GM18499 (cell line): Measurements from ENCODE around the gene AMBRA1.

Experiments used
- ATAC-seq: cut with Tn5 transposase; IDR thresholded peaks from one replicate; pipeline ENCODE4 v1.9.1; 2021; ENCODE audit warnings: moderate number of reproducible peaks; ENCODE audit not compliant: insufficient read depth, unreplicated experiment

AMBRA1 gene

DNA sequence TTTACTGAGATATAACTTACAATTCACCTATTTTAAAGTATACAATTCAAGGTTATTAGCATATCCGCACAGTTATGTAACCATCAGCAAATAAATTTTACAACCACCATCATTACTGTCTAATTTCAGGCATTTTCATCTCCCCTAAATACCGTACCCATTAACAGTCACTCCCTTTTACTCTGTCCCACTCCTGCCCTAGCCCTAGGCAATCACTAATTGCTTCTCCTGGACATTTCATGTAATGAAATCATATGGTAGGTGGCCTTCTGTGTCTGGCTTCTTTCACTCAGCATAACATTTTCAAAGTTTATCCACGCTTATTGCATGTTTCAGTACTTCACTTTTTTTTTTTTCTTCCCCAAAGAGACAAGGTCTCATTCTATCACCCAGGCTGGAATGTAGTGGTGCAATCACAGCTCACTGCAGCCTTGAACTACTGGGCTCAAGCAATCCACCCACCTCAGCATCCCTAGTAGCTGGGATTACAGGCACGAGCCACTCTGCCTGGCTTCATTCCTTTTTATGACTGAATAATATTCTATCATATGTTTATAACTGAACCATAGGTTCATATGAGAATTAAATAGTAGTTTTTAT is 140.8 kb downstream of the AMBRA1 start:
- ATAC-seq = no peak

DNA sequence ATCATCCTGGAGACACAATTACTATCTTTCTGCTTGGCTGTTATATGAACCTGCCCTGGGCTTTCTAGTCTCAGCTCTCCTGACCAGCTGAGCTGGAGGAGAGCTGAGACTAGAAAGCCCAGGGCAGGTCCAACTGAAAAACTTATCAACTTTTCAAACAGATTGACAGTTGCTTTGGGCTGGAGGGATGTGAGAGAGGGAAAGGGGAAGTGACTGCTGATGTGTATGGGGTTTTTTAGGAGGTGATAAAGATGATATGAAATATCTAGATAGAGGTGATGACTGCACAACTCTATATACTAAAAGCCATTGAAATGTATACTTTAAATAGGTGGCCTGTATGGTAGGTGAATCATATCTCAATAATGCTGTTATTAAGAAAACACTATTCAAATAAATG is 142.1 kb downstream of the AMBRA1 start:
- ATAC-seq = no peak

DNA sequence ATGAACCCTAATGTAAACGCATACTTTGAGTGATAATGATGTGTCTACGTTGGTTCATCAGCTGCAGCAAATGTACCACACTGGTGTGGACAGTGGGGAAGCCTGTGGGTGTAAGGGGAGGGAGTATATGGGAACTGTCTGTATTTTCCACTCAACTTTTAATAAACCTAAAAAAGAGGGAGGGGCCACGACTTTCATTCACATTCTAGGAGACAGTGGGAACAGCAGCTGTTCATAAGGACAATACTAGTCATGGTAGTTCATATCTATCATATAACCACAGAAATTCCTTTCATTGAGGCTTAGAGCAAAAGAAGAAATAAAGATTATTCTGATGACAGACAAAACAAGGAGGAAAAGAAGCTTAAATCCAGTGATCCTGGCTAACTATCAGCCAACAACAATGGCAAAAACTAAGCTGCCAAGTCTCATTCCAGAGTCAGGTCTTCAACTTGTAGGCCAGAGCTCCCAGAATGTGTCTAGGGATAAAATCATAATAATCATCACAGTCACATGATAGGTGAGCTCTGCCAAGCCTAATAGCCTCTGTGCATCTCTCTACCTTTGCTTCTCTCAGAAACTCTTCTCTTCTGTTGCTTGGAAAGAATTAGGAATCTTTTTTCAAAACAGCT is 142.9 kb downstream of the AMBRA1 start:
- ATAC-seq = no peak

DNA sequence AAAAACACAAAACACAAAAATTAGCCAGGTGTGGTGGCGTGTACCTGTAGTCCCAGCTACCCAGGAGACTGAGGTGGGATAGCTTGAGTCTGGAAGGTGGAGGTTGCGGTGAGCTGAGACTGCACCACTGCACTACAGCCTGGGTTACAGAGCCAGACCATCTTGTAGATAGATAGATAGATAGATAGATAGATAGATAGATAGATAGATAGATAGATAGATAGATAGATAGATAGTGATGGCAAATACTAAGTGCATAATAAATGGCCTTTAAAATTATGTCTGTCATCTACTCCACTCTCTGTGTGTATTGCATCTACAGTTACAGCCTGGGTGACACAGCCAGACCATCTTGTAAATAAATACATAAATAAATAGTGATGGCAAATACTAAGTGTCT is 146.3 kb downstream of the AMBRA1 start:
- ATAC-seq = no peak

DNA sequence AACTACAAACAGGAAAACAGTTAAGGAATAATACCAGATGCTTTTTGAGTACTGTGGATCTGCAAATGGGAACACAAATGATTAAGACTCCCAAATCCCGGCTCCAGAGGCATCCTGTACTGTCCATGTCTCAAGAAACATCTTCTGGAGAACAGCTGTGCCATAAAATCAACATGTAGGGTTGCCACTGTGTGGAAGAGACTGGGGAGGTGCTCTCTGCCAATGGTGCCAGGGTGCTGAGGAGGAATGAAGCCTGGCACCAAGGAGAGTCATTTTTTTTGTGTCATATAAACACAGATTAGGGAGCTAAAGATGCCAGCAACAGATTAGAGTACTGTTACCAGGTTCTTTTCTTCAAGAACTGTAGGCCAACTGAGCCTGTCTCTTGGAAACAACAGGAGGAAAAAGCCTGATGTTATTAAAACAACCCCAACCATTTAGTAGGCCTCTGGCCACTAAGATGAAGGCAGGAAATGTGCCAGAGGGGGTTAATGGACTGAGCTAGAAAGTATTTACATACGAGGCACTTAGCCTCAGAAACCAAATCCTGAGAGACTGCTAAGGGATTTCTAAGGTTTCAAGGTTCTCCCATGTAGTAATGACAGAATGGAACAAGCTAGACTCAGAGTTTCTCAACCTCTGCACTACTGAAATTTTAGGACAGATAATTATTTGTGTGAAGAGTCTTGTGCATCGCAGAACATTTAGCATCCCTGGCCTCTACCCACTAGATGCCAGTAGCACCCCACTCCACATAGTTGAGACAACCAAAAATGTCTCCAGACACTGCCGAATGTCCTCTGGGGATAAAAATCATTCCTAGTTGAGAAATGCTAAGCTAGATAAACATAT is 147.7 kb downstream of the AMBRA1 start:
- ATAC-seq = no peak

DNA sequence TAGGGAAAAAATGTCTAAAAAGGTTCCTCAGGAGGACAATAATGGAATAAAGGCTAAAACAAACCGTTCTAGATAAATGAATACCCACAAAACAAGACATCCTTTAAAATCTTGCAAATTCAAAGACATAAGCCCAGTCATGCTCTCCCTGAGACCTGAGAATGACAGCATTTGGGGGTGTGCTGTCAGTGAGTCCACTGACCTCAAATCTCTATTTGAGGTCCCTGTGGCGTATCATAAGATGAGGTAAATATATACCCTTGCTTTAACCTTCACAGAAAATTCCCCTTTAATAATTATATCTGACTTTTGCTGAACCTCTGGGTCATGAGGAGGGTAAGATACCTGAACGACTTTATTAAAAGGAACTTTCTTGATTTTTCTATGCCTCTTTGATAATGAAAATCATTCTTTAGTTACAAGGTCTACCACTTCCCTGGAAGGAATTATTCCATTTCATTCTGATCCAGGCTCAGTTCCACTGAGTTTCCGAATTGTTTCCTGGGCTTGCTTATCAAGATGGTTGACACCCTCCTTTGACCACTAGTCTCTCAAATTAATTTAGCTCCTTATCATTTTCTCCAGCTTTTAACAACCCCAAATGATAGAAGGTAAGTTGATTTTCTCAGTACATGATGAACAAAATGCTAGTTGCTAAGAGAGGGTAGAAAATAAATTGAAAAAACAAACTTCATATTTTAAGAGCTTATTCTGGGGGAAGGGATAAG is 148.5 kb downstream of the AMBRA1 start:
- no peak for ATAC-seq

DNA sequence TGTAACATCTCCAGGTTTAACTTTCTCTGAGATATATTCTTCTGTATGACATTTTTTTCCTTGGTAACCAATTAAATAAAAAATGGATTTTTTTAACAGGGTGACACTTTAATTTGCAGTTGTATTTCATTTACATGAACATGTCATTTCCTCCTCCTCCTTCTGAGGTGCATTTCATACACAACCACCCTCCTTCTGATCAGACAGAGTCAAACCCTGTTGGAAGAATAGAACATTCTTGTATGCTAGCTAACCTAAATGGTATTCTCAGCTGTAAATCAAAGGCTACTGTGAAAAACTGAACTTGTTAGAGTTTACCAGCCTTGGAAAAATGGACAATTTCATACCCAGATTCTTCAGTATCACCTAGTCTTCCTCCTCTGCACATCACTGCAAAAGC is 149.5 kb downstream of the AMBRA1 start:
- ATAC-seq = no peak

DNA sequence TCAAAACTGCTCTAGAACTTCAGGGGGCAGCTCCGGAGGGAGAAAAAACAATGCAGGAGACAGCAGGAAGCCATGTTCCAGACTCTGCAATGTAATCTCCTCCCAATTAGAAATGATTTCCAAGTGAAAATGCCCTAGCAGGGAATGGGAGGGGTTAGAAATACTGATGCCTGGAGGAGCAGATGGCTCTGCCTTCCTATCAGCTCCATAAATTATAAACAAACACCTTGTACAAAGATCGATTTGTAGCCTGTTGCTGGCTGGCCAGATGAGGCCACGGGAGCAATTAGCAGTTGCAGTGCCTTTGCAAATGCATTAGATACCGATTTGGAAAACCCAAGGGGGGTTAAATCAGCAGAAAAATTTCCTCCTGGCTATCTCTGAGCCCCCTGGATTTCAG is 155.6 kb downstream of the AMBRA1 start:
- ATAC-seq = no peak

DNA sequence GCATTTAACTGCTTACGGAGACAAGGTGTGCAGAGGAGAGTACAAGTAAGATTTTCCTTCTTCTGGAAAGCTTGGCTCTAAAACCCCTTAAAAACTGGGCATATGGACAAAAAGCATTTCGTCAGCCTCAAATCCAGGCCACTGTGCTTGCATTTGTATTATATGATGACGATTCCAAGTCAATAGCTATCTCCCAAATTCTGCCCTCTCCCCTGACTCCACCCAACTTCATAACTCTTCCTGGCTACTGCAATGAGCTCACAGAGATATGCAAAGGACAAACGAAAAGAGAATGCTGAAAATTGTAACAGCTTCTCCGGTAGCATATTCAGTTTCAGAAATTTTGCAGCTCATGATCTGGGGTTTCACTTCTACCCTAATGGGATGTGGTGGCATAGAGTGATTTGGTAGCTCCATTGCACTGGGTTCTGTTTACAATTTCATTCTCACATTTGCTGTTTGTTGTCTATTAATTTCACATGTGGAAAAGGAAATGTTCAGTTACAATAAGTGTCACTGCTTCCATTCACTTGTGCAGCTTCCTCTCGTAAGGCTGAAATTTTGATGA is 156.6 kb downstream of the AMBRA1 start:
- ATAC-seq = no peak

DNA sequence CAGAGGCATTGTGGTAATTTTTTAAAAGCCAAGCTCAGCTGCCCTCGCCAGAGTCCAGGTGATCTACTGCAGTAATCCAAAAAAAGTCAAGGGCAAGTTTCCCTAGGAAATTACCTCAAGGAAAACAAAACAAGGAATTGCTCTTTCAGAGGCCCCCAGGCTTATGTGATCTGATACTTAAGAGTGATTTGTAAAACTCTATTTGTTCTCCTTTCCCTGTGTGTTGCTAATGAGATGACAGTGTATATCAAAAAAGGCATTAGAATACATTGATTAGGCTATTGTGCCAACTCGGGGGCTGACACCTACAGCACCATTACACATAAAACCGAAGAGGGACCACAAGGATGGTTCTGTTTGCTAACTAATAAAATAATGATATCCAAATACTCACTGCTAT is 157.7 kb downstream of the AMBRA1 start:
- no peak for ATAC-seq

DNA sequence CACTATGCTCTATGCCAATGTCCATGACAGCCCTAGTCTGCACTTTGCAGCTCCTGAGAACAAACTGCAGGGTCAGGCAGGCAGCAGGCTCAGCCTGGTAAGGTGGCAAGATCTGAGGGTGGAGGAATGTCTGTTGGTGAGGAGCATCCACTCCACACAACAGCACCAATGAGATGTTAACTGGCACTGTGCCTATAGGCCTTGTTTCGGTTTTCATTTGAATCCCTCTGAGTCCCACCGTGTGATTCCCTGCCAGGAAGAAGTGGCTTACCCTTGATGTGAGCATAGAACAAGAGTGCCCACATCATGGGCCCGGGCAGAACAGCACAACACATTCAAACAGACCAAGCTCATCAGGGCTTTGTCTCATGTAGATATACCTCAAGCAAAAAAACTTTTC is 158.1 kb downstream of the AMBRA1 start:
- ATAC-seq = no peak

DNA sequence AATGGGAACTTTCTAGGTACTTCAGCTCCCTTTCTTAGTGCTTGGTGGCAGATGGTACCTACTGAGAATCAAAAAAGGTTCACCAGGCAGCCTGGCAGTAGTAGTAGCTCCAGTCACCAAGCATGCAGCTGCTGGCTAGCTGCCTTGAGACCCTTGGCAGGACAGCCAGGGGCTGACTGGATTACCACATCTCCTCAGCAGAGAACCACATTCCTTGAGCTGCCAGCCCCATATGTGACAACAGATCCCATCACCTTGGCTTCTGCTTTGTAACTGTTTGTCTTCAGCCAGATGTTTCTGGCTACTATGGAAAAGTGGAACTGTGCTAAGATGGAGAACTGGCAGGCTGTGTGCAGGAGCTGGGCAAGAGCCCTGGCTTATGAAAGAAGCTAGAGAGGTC is 162.6 kb downstream of the AMBRA1 start:
- ATAC-seq = no peak

DNA sequence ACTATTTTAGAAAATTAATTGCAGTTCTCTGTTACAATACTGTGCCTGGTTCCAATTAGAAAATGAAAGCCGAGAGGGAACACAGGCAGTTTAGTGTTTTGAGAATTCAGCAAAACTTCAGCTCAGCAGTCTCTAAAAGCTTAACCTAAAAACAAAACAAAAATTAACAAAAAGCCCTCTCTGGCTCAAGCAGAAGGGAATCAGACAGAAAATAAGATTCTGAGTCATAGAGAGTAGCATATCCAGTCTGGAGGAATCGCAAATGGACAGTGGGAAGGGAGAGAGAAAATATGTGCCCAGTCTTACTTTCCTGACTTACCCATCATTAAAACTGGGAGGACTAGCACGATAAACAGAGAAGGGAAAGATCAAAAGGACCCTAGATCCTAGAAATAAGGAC is 164.1 kb downstream of the AMBRA1 start:
- no peak for ATAC-seq

DNA sequence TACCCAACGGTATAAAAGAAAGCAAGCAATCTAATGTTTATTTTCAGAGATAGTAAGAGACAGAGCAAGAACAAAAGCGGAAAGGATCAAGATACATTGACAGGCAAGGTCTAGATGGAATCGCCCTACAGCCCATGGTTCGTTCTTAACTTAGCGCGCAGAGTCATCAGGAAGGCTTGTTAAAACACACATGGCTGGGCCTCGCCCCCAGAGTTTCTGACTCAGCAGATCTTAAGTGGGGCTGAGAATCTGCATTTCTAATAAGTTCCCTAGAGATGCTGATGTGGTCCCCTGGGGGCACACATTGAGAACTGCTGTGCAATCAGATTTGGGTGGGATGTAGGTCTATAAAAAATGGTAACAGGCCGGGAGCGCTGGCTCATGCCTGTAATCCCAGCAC is 166.5 kb downstream of the AMBRA1 start:
- no peak for ATAC-seq

DNA sequence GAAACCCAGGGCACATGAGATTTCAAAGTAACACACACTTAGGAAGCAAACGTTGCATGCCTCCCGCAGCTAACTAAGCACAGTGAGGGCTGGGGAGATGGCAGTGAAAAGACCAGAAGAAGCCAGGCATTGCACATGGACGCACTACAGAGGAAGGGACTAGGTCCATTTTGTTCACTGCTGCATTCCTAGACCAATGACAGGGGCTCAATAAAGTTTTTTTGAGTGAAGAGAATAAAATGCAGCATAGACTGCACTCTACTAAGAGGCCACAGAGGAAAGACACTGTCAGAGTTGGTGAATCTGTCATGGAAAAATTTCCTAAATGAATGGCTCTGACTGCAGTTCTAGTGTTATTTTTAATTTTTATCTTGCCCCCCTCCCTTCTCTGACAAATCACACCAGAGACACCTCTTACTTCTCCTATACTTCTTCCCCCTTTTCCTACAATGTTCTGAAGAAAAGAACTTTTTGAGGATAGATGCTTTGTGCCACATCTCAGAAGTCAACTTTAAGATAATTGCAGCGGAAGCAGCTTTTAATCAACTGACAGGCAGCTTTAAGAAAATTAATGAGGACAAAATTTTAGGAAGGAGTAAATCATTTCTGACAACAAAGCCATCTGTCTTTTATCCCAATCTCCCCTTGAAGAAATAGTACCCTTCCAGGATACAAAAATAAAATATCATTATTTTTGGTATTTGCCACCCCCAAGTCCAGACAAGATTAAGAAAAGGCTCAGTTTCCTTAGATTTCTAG is 167.4 kb downstream of the AMBRA1 start:
- ATAC-seq = no peak

DNA sequence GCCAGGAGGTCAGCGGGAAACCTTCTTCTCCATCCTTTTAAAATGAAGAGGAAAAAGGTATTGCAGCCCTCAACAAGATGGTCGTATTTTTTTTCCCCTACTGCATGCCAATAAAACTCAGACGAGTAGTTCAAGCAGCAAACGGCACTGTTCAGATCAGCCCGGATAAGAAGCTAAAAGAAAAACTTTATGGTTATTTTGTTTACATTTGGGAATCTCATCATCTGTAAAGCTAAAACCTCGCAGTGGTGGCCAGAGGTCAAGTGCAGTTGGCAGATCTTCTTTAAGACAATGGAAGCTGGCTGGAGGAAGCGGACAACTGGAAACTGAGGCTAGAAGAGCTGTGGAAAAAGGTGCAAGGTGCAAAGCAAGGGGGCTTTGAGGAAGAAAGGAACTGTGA is 171.2 kb downstream of the AMBRA1 start:
- no peak for ATAC-seq

DNA sequence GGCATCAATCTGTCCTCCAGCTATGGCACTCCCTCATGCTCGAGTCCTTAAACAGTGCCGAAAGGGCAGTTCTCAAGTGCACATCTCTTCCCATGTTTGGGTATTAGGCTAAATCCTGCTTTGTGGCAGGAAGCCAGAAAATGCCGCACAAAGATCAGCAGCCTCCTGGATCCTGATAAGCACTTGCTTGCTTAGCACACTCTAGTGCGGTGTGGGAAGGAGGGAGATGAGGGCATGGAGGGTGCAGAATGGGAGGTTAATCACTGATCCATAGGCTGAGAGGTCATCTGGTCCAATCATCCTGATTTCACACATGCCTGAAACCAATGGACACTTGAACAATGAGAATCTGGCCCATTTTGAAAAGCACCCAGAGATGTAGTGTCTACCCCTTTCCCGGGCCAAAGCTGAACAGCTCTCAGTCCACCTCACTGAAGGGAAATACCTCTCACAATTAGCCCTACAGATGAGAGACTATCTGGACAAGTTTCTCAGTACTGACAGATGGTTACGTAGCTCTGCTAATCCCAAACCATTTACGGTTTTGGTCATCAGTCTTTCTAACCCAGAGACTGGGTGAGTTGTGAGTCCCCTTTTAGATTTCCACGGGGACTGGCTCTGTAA is 172.5 kb downstream of the AMBRA1 start:
- ATAC-seq = no peak

DNA sequence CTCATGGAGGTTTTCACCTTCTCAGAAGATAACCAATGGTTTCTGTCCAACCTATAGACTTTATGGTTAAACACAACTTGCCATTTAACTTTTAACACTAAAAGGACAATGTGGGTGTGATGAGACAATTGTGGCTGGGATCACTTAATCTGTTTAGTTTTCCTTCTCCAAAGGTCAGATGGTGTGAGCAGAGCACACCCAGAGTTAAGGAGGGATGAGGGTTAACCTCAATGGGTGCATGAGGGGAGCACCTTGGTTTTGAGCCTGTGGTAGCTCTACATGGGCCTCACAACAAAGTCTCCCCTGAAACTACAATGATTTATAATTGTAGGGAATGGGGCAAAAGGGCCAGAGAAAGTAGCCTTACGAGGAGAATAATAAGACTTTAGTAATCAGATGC is 173.3 kb downstream of the AMBRA1 start:
- ATAC-seq = no peak

DNA sequence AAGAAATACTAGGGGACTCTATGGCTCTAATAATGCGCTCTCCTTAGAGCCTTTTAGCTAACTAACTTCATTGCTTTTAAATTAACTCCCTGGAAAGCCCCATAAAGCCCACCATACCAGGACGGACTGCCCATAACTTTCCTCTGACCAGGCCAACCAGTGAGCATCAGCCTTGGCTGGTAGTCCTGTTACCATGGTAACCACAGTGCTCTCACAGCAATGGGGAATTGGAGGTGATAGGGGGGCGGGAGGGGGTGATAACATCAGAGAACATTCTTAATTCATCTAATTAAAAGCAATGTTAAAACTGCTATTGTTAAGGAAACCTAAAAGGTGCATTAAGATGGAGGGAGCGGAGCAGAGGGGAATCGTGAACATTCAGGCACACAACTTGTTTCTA is 175.1 kb downstream of the AMBRA1 start:
- no peak for ATAC-seq

DNA sequence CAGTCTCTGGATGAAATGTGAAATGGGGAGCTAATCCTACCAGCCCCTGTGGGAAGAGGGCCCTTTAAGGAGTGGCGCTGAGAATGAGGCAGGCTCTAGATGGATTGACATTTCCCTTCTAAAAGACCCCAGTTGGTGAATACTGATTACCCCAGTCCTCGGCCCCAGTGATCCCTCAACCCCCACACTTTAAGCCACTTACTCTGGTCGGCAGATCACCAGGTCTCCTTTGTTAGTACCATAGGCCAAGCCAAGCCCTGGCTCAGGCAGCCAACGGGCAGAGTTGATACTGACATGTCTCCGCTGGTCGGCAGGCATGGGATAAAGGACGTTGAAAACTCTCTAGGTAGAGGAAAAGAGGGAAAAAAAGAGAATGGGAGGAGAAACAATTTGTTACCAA is 176.1 kb downstream of the AMBRA1 start:
- ATAC-seq = no peak
